K562 (cell line): ENCODE measurements around the gene DUSP10. TPM values are rescaled to one million over a fixed set of nuclear protein-coding genes. Genes with fewer than 3 reads are reported as not detected.
A peak's percentile ranks its signal among the peaks of the same experiment; 100 is the strongest.

Experiments
- DDX20 ChIP-seq: fragments of 450-650 bp; IDR thresholded peaks from 2 replicates; pipeline ENCODE4 v1.6.1; 2016; ENCODE audit warnings: missing genetic modification characterization, low read depth, mild to moderate bottlenecking, missing compliant biosample characterization, moderate library complexity
- ELF2 ChIP-seq: fragments of 250-450 bp; sonication (Bioruptor Pico); IDR thresholded peaks from 2 replicates; pipeline ENCODE4 v1.5.0; 2021; ENCODE audit warnings: mild to moderate bottlenecking
- ESRRB ChIP-seq: fragments of 250-450 bp; sonication (Bioruptor Pico); IDR thresholded peaks from 2 replicates; pipeline ENCODE4 v1.5.0; 2020; ENCODE audit warnings: mild to moderate bottlenecking, moderate library complexity, borderline replicate concordance
- GATA2 ChIP-seq: sonication (generic); formaldehyde crosslinking; IDR thresholded peaks from 2 replicates; pipeline ENCODE4 v1.4.0; 2020; ENCODE audit warnings: mild to moderate bottlenecking, missing genetic modification reagents
- HMG20A ChIP-seq: fragments of 450-650 bp; formaldehyde crosslinking; conservative IDR thresholded peaks from 2 replicates; pipeline ENCODE4 v1.4.0; 2020; ENCODE audit warnings: mild to moderate bottlenecking, mixed read lengths
- HOMEZ ChIP-seq: fragments of 250-450 bp; sonication (Bioruptor Pico); IDR thresholded peaks from 2 replicates; pipeline ENCODE4 v1.4.0; 2020; ENCODE audit warnings: mild to moderate bottlenecking, moderate library complexity
- MTA2 ChIP-seq: fragments of 450-650 bp; IDR thresholded peaks from 2 replicates; pipeline ENCODE4 v1.6.1; 2016; ENCODE audit warnings: low read depth
- NFRKB ChIP-seq: fragments of 450-650 bp; IDR thresholded peaks from 2 replicates; pipeline ENCODE4 v1.6.1; 2016; ENCODE audit warnings: low read depth
- NRF1 ChIP-seq, 2 experiments: fragments of 450-650 bp; IDR thresholded peaks in 1 of 2; conservative IDR thresholded peaks in 1 of 2; 2 replicates each; pipeline ENCODE4 v1.6.1; 2014; ENCODE audit warnings: mild to moderate bottlenecking in 2 of 2
- POLR2A ChIP-seq: fragments of 450-650 bp; conservative IDR thresholded peaks from 2 replicates; pipeline ENCODE4 v1.6.1; 2016
- SMARCE1 ChIP-seq: fragments of 450-650 bp; IDR thresholded peaks from 2 replicates; pipeline ENCODE4 v1.7.1; 2016; ENCODE audit warnings: mild to moderate bottlenecking
- TARDBP ChIP-seq: fragments of 450-650 bp; IDR thresholded peaks from 2 replicates; pipeline ENCODE4 v1.6.1; 2016
- TBP ChIP-seq: optimal IDR thresholded peaks from 2 replicates; pipeline ENCODE3; 2011; ENCODE audit warnings: low read depth, low read length, improper control_type of control experiment
- YY1 ChIP-seq, 3 experiments: IDR thresholded peaks; 2 replicates each; pipeline ENCODE4 v1.6.1; 2011; ENCODE audit warnings: low read length in 2 of 3, mild to moderate bottlenecking in 2 of 3, moderate library complexity in 2 of 3, borderline replicate concordance in 1 of 3, control low read depth in 1 of 3, low read depth in 1 of 3; ENCODE audit not compliant: insufficient read depth in 3 of 3, insufficient replicate concordance in 2 of 3, control insufficient read depth in 1 of 3, insufficient read length in 1 of 3; ENCODE audit errors: extremely low read depth in 1 of 3
- ZC3H4 ChIP-seq: sonication (generic); formaldehyde crosslinking; IDR thresholded peaks from 2 replicates; pipeline ENCODE4 v1.9.0; 2021; ENCODE audit warnings: missing genetic modification reagents, borderline replicate concordance
- ZC3H8 ChIP-seq: fragments of 450-650 bp; IDR thresholded peaks from 2 replicates; pipeline ENCODE4 v1.6.1; 2017
- ZNF165 ChIP-seq: fragments of 250-450 bp; sonication (Bioruptor Pico); IDR thresholded peaks from 2 replicates; pipeline ENCODE4 v1.4.0; 2020; ENCODE audit warnings: borderline replicate concordance
- ZNF239 ChIP-seq: fragments of 250-450 bp; sonication (Bioruptor Pico); IDR thresholded peaks from 2 replicates; pipeline ENCODE4 v1.4.0; 2020; ENCODE audit warnings: mild to moderate bottlenecking
- ZNF707 ChIP-seq: fragments of 250-450 bp; sonication (Bioruptor Pico); conservative IDR thresholded peaks from 2 replicates; pipeline ENCODE4 v1.8.0; 2022; ENCODE audit warnings: inconsistent platforms, mild to moderate bottlenecking, moderate library complexity
- ZNF766 ChIP-seq: fragments of 200-800 bp; sonication (Bioruptor generic); conservative IDR thresholded peaks from 2 replicates; pipeline ENCODE4 v1.6.1; 2016; ENCODE audit warnings: missing genetic modification characterization, missing compliant biosample characterization
- polyA plus RNA-seq, 8 experiments: library from polyadenylated mRNA; depleted of rRNA in 4 of 8; stranded (reverse) in 5 of 8; unstranded in 3 of 8; fragments of >200 nt; fragmentation: Nextera tagmentation in 2 of 8; fragmentation: Illumina TruSeq in 1 of 8; extraction: Ambion mirVana in 2 of 8; extraction: Trizol in 1 of 8; gene quantifications; 2 replicates each; pipeline versions ENCODE4 v1.2.1 to v1.2.3, GENCODE V29; 2011 to 2014; ENCODE audit warnings: inconsistent platforms in 1 of 8, missing spikeins in 1 of 8
- total RNA-seq, 7 experiments: library from RNA; depleted of rRNA in 6 of 7; stranded (reverse); fragments of >200 nt in 6 of 7; fragmentation: Illumina TruSeq in 2 of 7; extraction: Trizol in 2 of 7; gene quantifications; 2 replicates each; pipeline versions ENCODE4 v1.2.1 to v1.2.3, GENCODE V29; 2011 to 2021; ENCODE audit warnings: low replicate concordance in 1 of 7
- TF ChIP-seq, protein P1 (sequence below): sonication (generic); formaldehyde crosslinking; IDR thresholded peaks from 2 replicates; pipeline ENCODE4 v1.8.0; 2022; ENCODE audit warnings: mild to moderate bottlenecking, missing genetic modification reagents
- TF ChIP-seq, protein P2 (sequence below), 2 experiments: fragments of 450-650 bp in 1 of 2; sonication (generic) in 1 of 2; formaldehyde crosslinking in 1 of 2; IDR thresholded peaks in 1 of 2; conservative IDR thresholded peaks in 1 of 2; 2 replicates each; pipeline versions ENCODE4 v1.6.1 to v1.8.1; 2016 to 2023; ENCODE audit warnings: mild to moderate bottlenecking in 2 of 2, moderate library complexity in 2 of 2, inconsistent platforms in 1 of 2, missing genetic modification reagents in 1 of 2
- TF ChIP-seq, protein P3 (sequence below): fragments of 250-450 bp; sonication (Bioruptor Pico); IDR thresholded peaks from 2 replicates; pipeline ENCODE4 v1.5.0; 2020; ENCODE audit warnings: mild to moderate bottlenecking

The DUSP10 gene
- total and polyA plus RNA-seq, 9 of the 15 experiments (the other 6 are each of a cell fraction or from before 2014, with no cell fraction given), result 1.7 to 8.3 (median 6.1) TPM

DNA sequence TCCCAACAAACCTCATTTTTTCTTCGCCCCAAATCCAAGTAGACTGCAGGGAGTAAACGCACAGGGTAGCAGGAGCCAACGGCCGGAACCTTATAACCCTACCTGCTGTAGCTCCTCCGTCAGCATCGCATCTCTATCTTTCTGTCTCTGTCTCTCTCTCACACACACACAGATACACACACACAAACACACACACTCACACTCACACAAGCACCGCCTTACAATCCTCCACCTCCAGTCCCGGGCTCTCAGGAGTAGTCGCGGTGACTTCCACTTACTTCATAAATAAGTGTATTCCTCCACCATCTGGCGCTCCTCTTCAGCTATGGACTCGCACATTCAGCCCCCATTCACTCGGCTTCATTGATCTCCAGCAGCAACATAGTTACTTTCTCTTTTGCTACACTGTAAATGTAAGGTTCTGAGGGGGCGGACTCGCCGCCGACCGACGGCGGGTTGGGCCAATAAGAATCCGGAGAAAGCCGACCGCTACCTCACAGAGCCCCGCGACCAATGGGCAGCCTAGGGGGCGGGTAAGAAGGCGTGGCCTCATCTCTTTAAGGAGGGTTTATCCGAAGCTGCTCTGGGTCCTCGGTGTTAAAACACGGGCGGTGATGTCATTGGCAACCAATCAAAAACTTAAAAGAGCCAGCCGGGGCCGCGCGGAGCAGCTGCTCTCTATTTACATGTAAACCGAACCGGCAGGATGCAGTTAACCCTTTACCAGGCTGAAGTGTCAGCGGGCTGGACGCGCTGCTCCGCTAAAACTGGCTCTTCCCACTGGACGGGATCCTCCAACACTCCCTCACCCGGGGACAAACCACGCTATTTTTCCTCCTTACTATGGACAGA lies at the start of gene DUSP10 (continued):
- TF ChIP-seq TARDBP (no peak), NFRKB (peak; percentile 71), ZNF766 (CRISPR knock-in tag) (peak; percentile 87; the same call in 1 of the 2 replicates), ELF2 (CRISPR knock-in tag) (no peak), SMARCE1 (peak; percentile 55), NRF1 (conservative IDR thresholded peaks at IDR 0.05 in 1 of 2, IDR thresholded peaks at IDR 0.05 in 1 of 2) (peak; percentile 58 to 71), ESRRB (no peak), ZNF707 (no peak), DDX20 (tag) (no peak), YY1 (IDR thresholded peaks at IDR 0.05; ENCODE audit: borderline replicate concordance in 1 of 3, control insufficient read depth in 1 of 3, extremely low read depth in 1 of 3, insufficient read depth in 3 of 3, insufficient read length in 1 of 3, insufficient replicate concordance in 2 of 3, low read depth in 1 of 3, low read length in 2 of 3) (peak in 1 of 3 experiments; percentile 35), ZNF239 (CRISPR knock-in tag) (peak; percentile 39; the same call in 1 of the 2 replicates), TBP (peak; percentile 88), ZC3H4 (no peak), POLR2A (peak; percentile 80), GATA2 (CRISPR knock-in tag) (no peak), HMG20A (CRISPR knock-in tag) (0 out of 2 replicates have a peak, but pooled peaks have one; percentile 18), ZNF165 (peak; percentile 83; the same call in 1 of the 2 replicates), HOMEZ (CRISPR knock-in tag) (no peak), MTA2 (peak; percentile 30; the same call in 1 of the 2 replicates), ZC3H8 (no peak)
- TF ChIP-seq, protein P1, sequence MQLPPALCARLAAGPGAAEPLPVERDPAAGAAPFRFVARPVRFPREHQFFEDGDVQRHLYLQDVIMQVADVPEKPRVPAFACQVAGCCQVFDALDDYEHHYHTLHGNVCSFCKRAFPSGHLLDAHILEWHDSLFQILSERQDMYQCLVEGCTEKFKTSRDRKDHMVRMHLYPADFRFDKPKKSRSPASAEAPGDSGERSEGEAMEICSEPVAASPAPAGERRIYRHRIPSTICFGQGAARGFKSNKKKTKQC (CRISPR knock-in tag), result no peak
- TF ChIP-seq, protein P2, sequence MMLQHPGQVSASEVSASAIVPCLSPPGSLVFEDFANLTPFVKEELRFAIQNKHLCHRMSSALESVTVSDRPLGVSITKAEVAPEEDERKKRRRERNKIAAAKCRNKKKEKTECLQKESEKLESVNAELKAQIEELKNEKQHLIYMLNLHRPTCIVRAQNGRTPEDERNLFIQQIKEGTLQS (IDR thresholded peaks at IDR 0.05), result peak; percentile 92
- TF ChIP-seq, protein P2 (CRISPR knock-in tag; conservative IDR thresholded peaks at IDR 0.05), result 0 out of 2 replicates have a peak, but pooled peaks have one; percentile 57
- TF ChIP-seq, protein P3, sequence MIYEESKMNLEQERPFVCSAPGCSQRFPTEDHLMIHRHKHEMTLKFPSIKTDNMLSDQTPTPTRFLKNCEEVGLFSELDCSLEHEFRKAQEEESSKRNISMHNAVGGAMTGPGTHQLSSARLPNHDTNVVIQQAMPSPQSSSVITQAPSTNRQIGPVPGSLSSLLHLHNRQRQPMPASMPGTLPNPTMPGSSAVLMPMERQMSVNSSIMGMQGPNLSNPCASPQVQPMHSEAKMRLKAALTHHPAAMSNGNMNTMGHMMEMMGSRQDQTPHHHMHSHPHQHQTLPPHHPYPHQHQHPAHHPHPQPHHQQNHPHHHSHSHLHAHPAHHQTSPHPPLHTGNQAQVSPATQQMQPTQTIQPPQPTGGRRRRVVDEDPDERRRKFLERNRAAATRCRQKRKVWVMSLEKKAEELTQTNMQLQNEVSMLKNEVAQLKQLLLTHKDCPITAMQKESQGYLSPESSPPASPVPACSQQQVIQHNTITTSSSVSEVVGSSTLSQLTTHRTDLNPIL (CRISPR knock-in tag), result no peak
